ENCODE results near the gene METTL27. TPM values are rescaled to one million over a fixed set of nuclear protein-coding genes. Genes with fewer than 3 reads are reported as not detected.

METTL27 gene
- polyA plus RNA-seq, 1 donor from 2014 or later = 2.4 TPM

- Histone ChIP-seq H3K9ac (ENCODE audit: low read length) (no peak overlapping the region), H3K4me2 (ENCODE audit: low read length) (no peak overlapping the region), H3K27ac (ENCODE audit: low read length) (no peak overlapping the region), H3K4me3 (ENCODE audit: low read length) (no peak overlapping the region), H3K79me2 (replicated peaks; ENCODE audit: insufficient read depth, low read length) (no peaks in the 10 kb centered on the region), H3F3A (ENCODE audit: insufficient read depth, low read length, poor library complexity, severe bottlenecking) (no peaks in the 10 kb centered on the region), H3K36me3 (ENCODE audit: insufficient read depth, low read length) (no peaks in the 10 kb centered on the region), H3K27me3 (ENCODE audit: insufficient read depth, low read depth, low read length) (no peaks in the 10 kb centered on the region), H3K9me3 (ENCODE audit: low read length) (no peaks in the 10 kb centered on the region), H2AFZ (ENCODE audit: low read depth, low read length) (no peak overlapping the region), H4K20me1 (ENCODE audit: insufficient read depth) (no peaks in the 10 kb centered on the region), H3K9me2 (ENCODE audit: insufficient read depth, low read length) (no peaks in the 10 kb centered on the region)
- no peak for TF ChIP-seq TAF1 (IDR thresholded peaks at IDR 0.05; ENCODE audit: low read depth)
- no peak for TF ChIP-seq EP300 (conservative IDR thresholded peaks at IDR 0.05; ENCODE audit: poor library complexity, severe bottlenecking)
- no peak for TF ChIP-seq EZH2 (IDR thresholded peaks at IDR 0.05; ENCODE audit: borderline replicate concordance, insufficient read depth, low read length, poor library complexity, severe bottlenecking)
- no peak for TF ChIP-seq CTCF (IDR thresholded peaks at IDR 0.05; ENCODE audit: poor library complexity, severe bottlenecking)
- no peak for TF ChIP-seq REST (IDR thresholded peaks at IDR 0.05; ENCODE audit: borderline replicate concordance)
- no peak for TF ChIP-seq SMC3 (conservative IDR thresholded peaks at IDR 0.05; ENCODE audit: poor library complexity)
- no peak for TF ChIP-seq POLR2AphosphoS5 (IDR thresholded peaks at IDR 0.05)
- no peak for TF ChIP-seq MXI1 (conservative IDR thresholded peaks at IDR 0.05; ENCODE audit: poor library complexity, severe bottlenecking)
These were observed 16.5 kb upstream of the METTL27 start for GRCh38 chr7:73858807-73859206.

- H3K36me3 ChIP-seq (ENCODE audit: insufficient read depth, low read length) = no peaks in the 10 kb centered on the region
- H3F3A ChIP-seq (ENCODE audit: insufficient read depth, low read length, poor library complexity, severe bottlenecking) = no peaks in the 10 kb centered on the region
- no peak for TF ChIP-seq RAD21 (conservative IDR thresholded peaks at IDR 0.05)
- TF ChIP-seq CTCF (IDR thresholded peaks at IDR 0.05; ENCODE audit: poor library complexity, severe bottlenecking) = no peak
- no peak for TF ChIP-seq SMC3 (conservative IDR thresholded peaks at IDR 0.05; ENCODE audit: poor library complexity)
- no peak for TF ChIP-seq POLR2AphosphoS5 (IDR thresholded peaks at IDR 0.05)
- TF ChIP-seq EP300 (conservative IDR thresholded peaks at IDR 0.05; ENCODE audit: poor library complexity, severe bottlenecking) = no peak
- TF ChIP-seq TAF1 (IDR thresholded peaks at IDR 0.05; ENCODE audit: low read depth) = no peak
- no peak for TF ChIP-seq EZH2 (IDR thresholded peaks at IDR 0.05; ENCODE audit: borderline replicate concordance, insufficient read depth, low read length, poor library complexity, severe bottlenecking)
- TF ChIP-seq MXI1 (conservative IDR thresholded peaks at IDR 0.05; ENCODE audit: poor library complexity, severe bottlenecking) = no peak
- no peak for TF ChIP-seq REST (IDR thresholded peaks at IDR 0.05; ENCODE audit: borderline replicate concordance)
These were observed 14.6 kb upstream of the METTL27 start for GRCh38 chr7:73856941-73857340.

More at GRCh38 chr7:73856941-73857340, 14.6 kb upstream of the METTL27 start:
- H3K9ac ChIP-seq (ENCODE audit: low read length) = no peak overlapping the region
- no peaks in the 10 kb centered on the region for H3K79me2 ChIP-seq (replicated peaks; ENCODE audit: insufficient read depth, low read length)
- no peak overlapping the region for H2AFZ ChIP-seq (ENCODE audit: low read depth, low read length)
- no peak overlapping the region for H3K27ac ChIP-seq (ENCODE audit: low read length)
- H3K9me3 ChIP-seq (ENCODE audit: low read length) = no peaks in the 10 kb centered on the region
- no peaks in the 10 kb centered on the region for H3K9me2 ChIP-seq (ENCODE audit: insufficient read depth, low read length)
- no peaks in the 10 kb centered on the region for H3K27me3 ChIP-seq (ENCODE audit: insufficient read depth, low read depth, low read length)
- no peak overlapping the region for H3K4me2 ChIP-seq (ENCODE audit: low read length)
- H4K20me1 ChIP-seq (ENCODE audit: insufficient read depth) = no peaks in the 10 kb centered on the region
- no peak overlapping the region for H3K4me3 ChIP-seq (ENCODE audit: low read length)

Data from neural cell (in vitro differentiated cells).